Testis (tissue), 2 donors: Measurements from ENCODE around the gene KMO.

Experiments
- CTCF ChIP-seq, 3 experiments: fragments of 450-650 bp in 2 of 3; fragments of 200-600 bp in 1 of 3; sonication (generic) in 1 of 3; IDR thresholded peaks; one replicate each; pipeline ENCODE4 v1.5.1; 2016 to 2019; ENCODE audit warnings: antibody characterized with exemption in 3 of 3, mild to moderate bottlenecking in 2 of 3, moderate library complexity in 1 of 3
- POLR2A ChIP-seq: fragments of 450-650 bp; IDR thresholded peaks from one replicate; pipeline ENCODE4 v1.6.1; 2017; ENCODE audit warnings: antibody characterized with exemption, mild to moderate bottlenecking, moderate library complexity

GRCh38 chr1:241639623-241640148 lies 107.5 kb downstream of the KMO start:
- no peak for TF ChIP-seq CTCF (IDR thresholded peaks at IDR 0.05)
- TF ChIP-seq POLR2A: no peak
